Ovary (tissue), 9 donors: ENCODE results near the gene DENND6B. TPM values are rescaled to one million over a fixed set of nuclear protein-coding genes. Genes with fewer than 3 reads are reported as not detected.

Source experiments
- DNase-seq, 5 donors: peaks; one replicate each; pipeline ENCODE4 v3.0.0-alpha.2; 2019 to 2020
- H3K27ac ChIP-seq, 2 donors: fragments of 200-600 bp; one replicate each; pipeline versions ENCODE4 v1.5.1 to v1.8.0; 2019 to 2022
- H3K27me3 ChIP-seq: fragments of 200-600 bp; one replicate; pipeline ENCODE4 v1.8.0; 2022
- H3K36me3 ChIP-seq: fragments of 200-600 bp; sonication (generic); one replicate; pipeline ENCODE4 v1.5.1; 2019
- H3K4me1 ChIP-seq: one replicate; pipeline ENCODE4 v1.8.1; 2013; ENCODE audit warnings: mild to moderate bottlenecking, moderate library complexity; ENCODE audit not compliant: insufficient read depth
- H3K4me3 ChIP-seq: fragments of 200-600 bp; sonication (generic); one replicate; pipeline ENCODE4 v1.5.1; 2017
- H3K9me3 ChIP-seq, 2 donors: fragments of 200-600 bp in 1 of 2; sonication (generic) in 1 of 2; one replicate each; pipeline versions ENCODE4 v1.5.1 to v1.8.1; 2013 to 2019; ENCODE audit warnings: mild to moderate bottlenecking in 1 of 2, moderate library complexity in 1 of 2
- EP300 ChIP-seq: sonication (generic); formaldehyde crosslinking; IDR thresholded peaks from one replicate; pipeline ENCODE4 v1.6.1; 2017; ENCODE audit warnings: antibody characterized with exemption
- POLR2A ChIP-seq: fragments of 450-650 bp; IDR thresholded peaks from one replicate; pipeline ENCODE4 v1.6.1; 2017; ENCODE audit warnings: antibody characterized with exemption, mild to moderate bottlenecking, moderate library complexity
- WGBS, 3 donors: extraction: QIAGEN DNeasy Blood & Tissue Kit in 1 of 3; methylation state at CpG; one replicate each; pipeline versions ENCODE4 v1.1.5 to v1.1.7; 2013 to 2017; 5-methylcytosine and 5-hydroxymethylcytosine counted together
- intact Hi-C, 4 donors: fragments of 100-400 bp; cut with DNase I; formaldehyde crosslinking; loops; one replicate each; pipeline versions ENCODE4 v1.11.0 to v1.15.1; 2022 to 2023
- polyA plus RNA-seq, 2 donors: library from polyadenylated mRNA; stranded (reverse); fragments of 200-250 nt in 1 of 2; fragments of 350-450 nt in 1 of 2; fragmentation: Illumina TruSeq in 1 of 2; extraction: RNeasy Lipid Tissue Mini Kit (QIAGEN cat#74804) in 1 of 2; gene quantifications; one replicate each; pipeline ENCODE4 v1.2.3, GENCODE V29; 2013 to 2014
- total RNA-seq, 7 donors: library from RNA; depleted of rRNA in 2 of 7; stranded (reverse); fragments of >200 nt in 2 of 7; fragmentation: NEBNext Ultra II Directional in 3 of 7; extraction: Animal tissue kit (Norgen Biotek cat#: 25700) in 3 of 7; gene quantifications; one replicate each; pipeline versions ENCODE4 v1.1.0 to v1.2.4, GENCODE V29; 2016 to 2023
- TF ChIP-seq, protein P1 (sequence below), 3 donors: fragments of 450-650 bp in 2 of 3; fragments of 200-600 bp in 1 of 3; IDR thresholded peaks; one replicate each; pipeline versions ENCODE4 v1.5.1 to v1.8.0; 2016 to 2022; ENCODE audit warnings: antibody characterized with exemption in 3 of 3, mild to moderate bottlenecking in 1 of 3
- donor health status: DM: no; HTN: no; CAD: no; lungs with moderate emphysema.
- donor health status: DM: no; HTN: no; CAD: no.
- donor health status: Bipolar disorder and iron deficiency.
- donor health status: DM: yes; HTN: yes; CAD: no.
- donor health status: DM: no; HTN: no; CAD: no.
- donor health status: DM: yes; HTN: yes; CAD: no.

Gene DENND6B
- total and polyA plus RNA-seq, 9 donors = 0.38 to 17.3 (median 5.6) TPM

DNA sequence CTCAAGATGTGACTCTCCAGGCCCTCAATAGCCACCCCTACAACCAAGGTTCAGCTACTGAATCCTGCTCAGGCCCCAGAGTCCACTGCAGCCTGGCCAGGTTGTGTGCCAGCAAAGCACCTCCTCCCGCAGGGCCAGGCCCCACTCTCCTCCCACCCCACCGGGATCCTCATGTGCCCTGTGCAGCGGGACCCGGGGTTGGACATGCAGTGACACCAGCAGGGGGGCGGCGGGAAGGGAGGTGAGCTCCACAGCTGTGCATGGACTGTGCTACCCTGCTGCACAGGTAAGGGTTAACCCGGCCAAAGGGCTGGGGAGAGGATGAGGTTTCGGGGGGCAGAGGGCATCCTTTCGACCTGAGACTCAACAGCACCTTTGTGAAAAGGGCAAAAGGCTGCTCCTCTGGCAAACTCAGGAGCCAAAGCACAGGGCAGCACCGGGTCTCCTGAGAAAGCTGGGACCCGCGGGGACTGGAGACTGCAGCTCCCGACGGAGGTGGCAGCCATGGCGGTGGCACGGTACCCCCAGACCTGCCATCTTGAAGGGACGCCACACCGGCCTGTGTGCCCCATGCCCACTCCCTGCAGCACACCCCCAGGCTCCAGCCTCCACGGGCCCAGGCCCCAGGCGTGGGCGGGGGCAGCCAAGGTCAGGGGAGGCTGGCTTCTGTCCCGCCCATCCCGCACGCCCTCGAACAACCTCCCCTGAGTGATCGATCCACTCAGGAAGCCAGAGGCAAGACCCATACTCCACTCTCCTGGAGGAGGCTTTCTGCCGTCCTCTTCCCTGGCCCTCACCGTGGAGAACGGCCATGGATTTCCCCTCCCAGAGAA is 29.9 kb downstream of the DENND6B start:
- Histone ChIP-seq H3K4me1 (peaks cover 57% of the 10 kb centered on the region), H3K9me3 (no peaks in the 10 kb centered on the region), H3K36me3 (no peaks in the 10 kb centered on the region), H3K27ac (peak overlapping the region in 1 of 2 donors; percentile 45), H3K27me3 (no peaks in the 10 kb centered on the region), H3K4me3 (no peak overlapping the region)
- DNase-seq = peak in 1 of 5 donors; percentile 42
- TF ChIP-seq, protein P1, sequence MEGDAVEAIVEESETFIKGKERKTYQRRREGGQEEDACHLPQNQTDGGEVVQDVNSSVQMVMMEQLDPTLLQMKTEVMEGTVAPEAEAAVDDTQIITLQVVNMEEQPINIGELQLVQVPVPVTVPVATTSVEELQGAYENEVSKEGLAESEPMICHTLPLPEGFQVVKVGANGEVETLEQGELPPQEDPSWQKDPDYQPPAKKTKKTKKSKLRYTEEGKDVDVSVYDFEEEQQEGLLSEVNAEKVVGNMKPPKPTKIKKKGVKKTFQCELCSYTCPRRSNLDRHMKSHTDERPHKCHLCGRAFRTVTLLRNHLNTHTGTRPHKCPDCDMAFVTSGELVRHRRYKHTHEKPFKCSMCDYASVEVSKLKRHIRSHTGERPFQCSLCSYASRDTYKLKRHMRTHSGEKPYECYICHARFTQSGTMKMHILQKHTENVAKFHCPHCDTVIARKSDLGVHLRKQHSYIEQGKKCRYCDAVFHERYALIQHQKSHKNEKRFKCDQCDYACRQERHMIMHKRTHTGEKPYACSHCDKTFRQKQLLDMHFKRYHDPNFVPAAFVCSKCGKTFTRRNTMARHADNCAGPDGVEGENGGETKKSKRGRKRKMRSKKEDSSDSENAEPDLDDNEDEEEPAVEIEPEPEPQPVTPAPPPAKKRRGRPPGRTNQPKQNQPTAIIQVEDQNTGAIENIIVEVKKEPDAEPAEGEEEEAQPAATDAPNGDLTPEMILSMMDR (IDR thresholded peaks at IDR 0.05) = no peak
- TF ChIP-seq POLR2A (no peak), EP300 (no peak)
- WGBS, 3 donors = 43 to 48% (median 44%) methylated on average over 23 to 29 of the region's 29 CpGs
- intact Hi-C loops = no loop called here

GRCh38 chr22:50294319-50294656 is 32.5 kb downstream of the DENND6B start:
- no peak overlapping the region for H3K4me3 ChIP-seq
- intact Hi-C loops = loop anchor here in 1 of 4 donors (5.0 kb wide), 1 partner anchor 33 kb away; the partner anchor contains the start of gene DENND6B
- peak overlapping the region; percentile 61 to 72 for H3K27ac ChIP-seq
- H3K4me1 ChIP-seq = peaks cover 34% of the 10 kb centered on the region
- no peaks in the 10 kb centered on the region for H3K36me3 ChIP-seq
- DNase-seq = no peak
- 35 to 49% (median 35%) methylated on average over 3 to 5 of the region's 5 CpGs for WGBS, 3 donors
- H3K9me3 ChIP-seq = no peaks in the 10 kb centered on the region
- no peaks in the 10 kb centered on the region for H3K27me3 ChIP-seq
- TF ChIP-seq EP300 (no peak), POLR2A (no peak)
- TF ChIP-seq, protein P1 (IDR thresholded peaks at IDR 0.05) = no peak

DNA sequence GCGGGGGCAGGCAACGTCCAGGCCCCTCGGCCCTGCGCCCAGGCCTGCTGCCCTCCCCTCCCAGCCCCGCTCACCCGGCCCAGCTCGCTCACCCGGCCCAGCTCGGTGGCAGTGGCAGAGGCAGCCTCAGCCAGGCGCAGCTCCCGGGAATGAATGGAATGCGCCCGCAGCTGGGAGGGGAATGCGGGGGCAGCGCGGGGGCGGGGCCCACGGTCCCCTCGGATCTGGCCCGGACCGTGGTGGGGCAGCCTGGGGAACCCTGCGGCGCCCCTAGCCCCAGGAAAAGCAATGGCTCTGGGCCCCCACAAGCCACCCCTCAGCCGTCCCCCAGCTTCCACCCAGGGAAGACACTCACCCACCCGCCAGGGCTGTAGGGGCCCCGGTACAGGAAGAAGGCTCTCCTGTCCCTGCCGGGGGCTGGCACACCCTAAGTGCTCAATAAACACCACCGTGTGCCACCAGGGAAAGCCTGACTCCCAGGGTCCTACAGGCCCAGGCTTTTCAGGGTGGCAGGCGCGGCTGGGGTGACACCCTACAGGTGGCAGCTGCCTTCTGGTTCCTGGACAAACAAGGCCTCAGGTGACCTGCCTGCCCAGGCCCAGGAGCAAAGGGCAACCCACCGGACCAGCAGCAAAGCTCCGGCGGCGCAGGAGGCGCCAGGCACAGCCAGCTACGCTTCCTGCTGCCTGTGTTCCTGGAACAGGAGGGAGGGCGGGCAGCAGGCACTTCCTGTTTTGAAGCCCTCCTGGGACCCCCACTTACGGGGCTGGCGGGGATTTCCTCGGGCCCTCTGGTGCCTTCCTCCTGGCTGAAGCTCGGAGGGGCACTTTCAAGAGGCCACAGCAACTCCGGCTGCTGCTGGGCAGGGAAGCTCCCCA is 33.1 kb downstream of the DENND6B start:
- intact Hi-C loops = loop anchor here in 1 of 4 donors (5.0 kb wide), 1 partner anchor 34 kb away; the partner anchor contains the start of gene DENND6B
- peak overlapping the region; percentile 22 for H3K4me3 ChIP-seq
- DNase-seq = peak in 4 of 5 donors; percentile 68 to 85 (median 73)
- peak overlapping the region; percentile 61 to 72 for H3K27ac ChIP-seq
- H3K4me1 ChIP-seq = peaks cover 30% of the 10 kb centered on the region
- no peaks in the 10 kb centered on the region for H3K27me3 ChIP-seq
- TF ChIP-seq, protein P1 (IDR thresholded peaks at IDR 0.05) = no peak
- TF ChIP-seq EP300 = no peak
- no peak for TF ChIP-seq POLR2A
- H3K9me3 ChIP-seq = no peaks in the 10 kb centered on the region
- WGBS, 3 donors = 9 to 27% (median 11%) methylated on average over 6 to 42 of the region's 42 CpGs
- no peaks in the 10 kb centered on the region for H3K36me3 ChIP-seq

DNA sequence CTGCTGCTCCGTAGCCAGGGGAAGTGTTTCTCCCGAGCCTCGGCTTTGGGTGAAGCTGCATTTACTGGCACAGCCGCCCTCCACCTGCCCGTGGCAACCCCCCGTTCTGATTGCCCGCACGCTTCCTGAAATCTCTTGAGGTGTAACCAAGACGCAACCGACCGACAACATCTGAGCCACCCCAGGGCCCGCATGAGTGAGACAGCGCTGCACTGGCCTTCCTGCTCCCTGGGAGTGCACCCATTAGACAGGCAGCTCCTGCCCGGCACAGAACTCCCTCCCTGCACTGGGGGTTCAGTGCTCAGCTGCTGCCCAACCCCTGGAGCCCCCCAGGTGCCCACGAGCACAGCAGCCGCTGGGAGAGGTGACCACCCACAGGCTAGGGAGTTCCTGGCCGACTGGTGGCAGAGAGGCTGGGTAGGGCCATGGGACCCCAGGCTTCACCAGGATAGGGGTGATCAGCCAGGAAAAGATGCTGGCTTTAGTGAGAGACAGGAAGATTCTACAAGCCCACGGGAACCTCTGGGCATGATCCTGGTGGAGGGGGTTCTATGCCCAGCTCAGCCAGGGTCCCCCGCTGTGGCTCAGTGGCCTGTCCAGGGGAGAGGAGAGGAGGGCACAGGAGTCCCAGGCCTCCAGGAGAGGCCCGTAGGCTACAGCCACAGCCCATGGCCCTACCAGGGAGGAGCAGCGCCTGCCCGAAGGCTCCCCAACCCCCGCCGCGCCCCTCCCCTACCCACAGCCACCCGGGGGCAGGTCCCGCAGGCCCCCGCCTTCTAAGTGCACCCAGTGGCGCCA is 34.0 kb downstream of the DENND6B start:
- H3K36me3 ChIP-seq = no peaks in the 10 kb centered on the region
- DNase-seq = no peak
- no peaks in the 10 kb centered on the region for H3K27me3 ChIP-seq
- H3K9me3 ChIP-seq = no peaks in the 10 kb centered on the region
- WGBS, 3 donors = 28 to 39% (median 35%) methylated on average over 23 to 29 of the region's 29 CpGs
- H3K4me1 ChIP-seq = peaks cover 30% of the 10 kb centered on the region
- peak overlapping the region; percentile 61 to 72 for H3K27ac ChIP-seq
- H3K4me3 ChIP-seq = peak overlapping the region; percentile 22
- TF ChIP-seq POLR2A = no peak
- TF ChIP-seq, protein P1 (IDR thresholded peaks at IDR 0.05) = no peak
- no peak for TF ChIP-seq EP300
- intact Hi-C loops = loop anchor here in 1 of 4 donors (5.0 kb wide), 1 partner anchor 34 kb away; the partner anchor contains the start of gene DENND6B
